Neural progenitor cell (in vitro differentiated cells): ENCODE measurements around the gene TWNK.

Source experiments
- CTCF ChIP-seq: fragments of 200-600 bp; sonication (generic); IDR thresholded peaks from 2 replicates; pipeline ENCODE4 v1.5.1; 2017; ENCODE audit warnings: antibody characterized with exemption, mild to moderate bottlenecking
- EZH2 ChIP-seq: fragments of 200-600 bp; sonication (generic); IDR thresholded peaks from 2 replicates; pipeline ENCODE4 v1.6.1; 2017; ENCODE audit warnings: antibody characterized with exemption, mild to moderate bottlenecking, moderate library complexity
- EZH2phosphoT487 ChIP-seq: fragments of 200-600 bp; sonication (generic); IDR thresholded peaks from 2 replicates; pipeline ENCODE4 v1.6.1; 2017; ENCODE audit warnings: antibody characterized with exemption

- TF ChIP-seq EZH2 (no peak), CTCF (no peak), EZH2phosphoT487 (no peak)
Observed at GRCh38 chr10:100970914-100971811, 16.2 kb upstream of the TWNK start.
